Measurements from ENCODE around the gene COX7A1.
"Not testable (repeated sequence)": the region's sequence is repeated elsewhere in the genome, so short reads cannot be mapped to it uniquely, and the experiment has no call there.

The COX7A1 gene

GRCh38 chr19:36141039-36141927, 11.0 kb downstream of the COX7A1 start:
- peak; percentile 83 for DNase-seq

- peak; percentile 38 for DNase-seq
These were observed 11.8 kb downstream of the COX7A1 start for GRCh38 chr19:36140304-36141038.

DNA sequence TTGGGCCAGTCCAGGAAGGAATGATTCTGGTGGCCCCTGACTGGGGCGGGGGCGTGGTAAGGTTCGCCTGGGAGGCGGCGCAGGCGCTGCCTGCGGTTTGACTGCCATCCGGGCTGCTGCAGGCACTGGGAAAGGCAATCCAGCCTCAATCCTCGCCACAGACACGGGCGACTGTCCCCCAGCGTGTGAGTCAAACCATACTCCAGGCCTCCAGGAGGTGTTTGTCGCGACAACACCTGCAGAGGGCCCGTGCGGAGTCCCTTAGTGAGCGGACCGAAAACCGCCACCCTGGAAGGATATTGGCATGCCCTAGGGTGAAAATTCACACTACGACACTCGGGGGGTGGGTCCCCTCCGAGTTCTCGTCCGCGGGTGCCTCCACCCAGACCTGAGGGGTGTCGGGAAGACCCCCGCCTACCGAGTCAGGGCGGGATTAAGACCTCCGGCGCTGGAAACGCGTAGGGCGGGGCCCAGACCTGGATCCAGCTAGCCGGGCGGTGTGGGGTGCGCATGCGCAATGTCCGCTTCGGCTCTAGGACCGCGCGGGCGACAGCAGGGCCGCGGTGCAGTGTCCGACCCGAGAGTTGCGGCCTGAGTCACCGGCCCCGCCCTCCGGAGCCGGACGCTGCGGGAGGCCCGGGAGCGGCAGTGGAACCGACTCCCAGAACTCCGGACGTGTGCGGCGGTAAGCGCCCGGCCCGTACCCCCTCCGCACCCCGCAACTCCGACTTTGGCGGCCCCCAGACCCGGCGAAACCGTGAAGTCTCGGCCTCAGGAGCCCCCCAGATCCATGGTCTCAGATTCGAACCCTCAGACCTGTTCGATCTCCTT, 12.6 kb downstream of the COX7A1 start, which contains the start of gene CAPNS1:
CAPNS1 (plus strand) TSS at position 594 of the 831 bp plus-strand sequence. CDS start 946 bp downstream, outside the sequence.
- peak; percentile 95 for DNase-seq

- DNase-seq, result no peak
These were observed 13.2 kb downstream of the COX7A1 start for GRCh38 chr19:36139120-36139472.

- DNase-seq, result peak; percentile 18
These were observed 15.1 kb downstream of the COX7A1 start for GRCh38 chr19:36136964-36137686.

GRCh38 chr19:36134867-36135266, 17.4 kb downstream of the COX7A1 start:
- not testable (repeated sequence) for DNase-seq

DNA sequence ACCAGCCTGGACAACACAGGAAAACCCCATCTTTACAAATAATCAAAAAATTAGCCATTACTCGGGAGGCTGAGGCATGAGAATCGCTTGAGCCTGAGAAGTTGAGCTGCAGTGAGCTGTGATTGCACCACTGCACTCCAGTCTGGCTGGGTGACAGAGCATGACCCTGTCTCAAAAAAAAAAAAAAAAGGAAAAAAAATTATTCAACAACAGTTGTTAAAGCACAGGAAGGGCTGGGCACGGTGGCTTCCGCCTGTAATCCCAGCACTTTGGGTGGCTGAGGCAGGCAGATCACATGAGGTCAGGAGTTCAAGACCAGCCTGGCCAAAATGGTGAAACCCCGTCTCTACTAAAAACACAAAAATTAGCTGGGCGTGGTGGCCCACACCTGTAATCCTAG, 21.0 kb downstream of the COX7A1 start:
- DNase-seq, result not testable (repeated sequence)

- no peak for DNase-seq
These were observed 23.9 kb downstream of the COX7A1 start for GRCh38 chr19:36128392-36128736.

GRCh38 chr19:36125557-36125956, 26.7 kb downstream of the COX7A1 start:
- DNase-seq, result no peak

- no peak for DNase-seq
These were observed 30.6 kb downstream of the COX7A1 start for GRCh38 chr19:36121486-36122124.

DNA sequence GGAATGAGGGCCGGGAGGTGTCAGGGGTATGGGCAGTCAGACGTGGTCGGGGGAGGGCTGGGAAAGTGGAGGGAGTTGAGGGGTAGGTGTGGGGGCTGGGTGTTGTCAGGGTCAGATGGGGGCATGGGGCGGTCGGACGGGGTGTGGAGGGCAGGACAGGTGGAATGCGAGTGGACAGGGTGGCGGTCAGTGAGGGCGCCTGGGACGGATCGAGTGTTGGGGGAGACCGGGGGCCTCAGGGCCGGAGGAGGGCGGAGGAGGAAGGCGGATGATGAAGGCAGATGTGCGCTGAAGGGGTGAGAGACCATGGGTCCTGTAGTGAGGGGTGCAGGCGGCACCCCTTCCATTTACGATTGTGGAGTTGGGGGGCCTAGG, 31.3 kb downstream of the COX7A1 start:
- no peak for DNase-seq

- DNase-seq, result no peak
These were observed 31.9 kb downstream of the COX7A1 start for GRCh38 chr19:36120092-36120983.

GRCh38 chr19:36116344-36116637, 36.0 kb downstream of the COX7A1 start:
- DNase-seq, result no peak

DNA sequence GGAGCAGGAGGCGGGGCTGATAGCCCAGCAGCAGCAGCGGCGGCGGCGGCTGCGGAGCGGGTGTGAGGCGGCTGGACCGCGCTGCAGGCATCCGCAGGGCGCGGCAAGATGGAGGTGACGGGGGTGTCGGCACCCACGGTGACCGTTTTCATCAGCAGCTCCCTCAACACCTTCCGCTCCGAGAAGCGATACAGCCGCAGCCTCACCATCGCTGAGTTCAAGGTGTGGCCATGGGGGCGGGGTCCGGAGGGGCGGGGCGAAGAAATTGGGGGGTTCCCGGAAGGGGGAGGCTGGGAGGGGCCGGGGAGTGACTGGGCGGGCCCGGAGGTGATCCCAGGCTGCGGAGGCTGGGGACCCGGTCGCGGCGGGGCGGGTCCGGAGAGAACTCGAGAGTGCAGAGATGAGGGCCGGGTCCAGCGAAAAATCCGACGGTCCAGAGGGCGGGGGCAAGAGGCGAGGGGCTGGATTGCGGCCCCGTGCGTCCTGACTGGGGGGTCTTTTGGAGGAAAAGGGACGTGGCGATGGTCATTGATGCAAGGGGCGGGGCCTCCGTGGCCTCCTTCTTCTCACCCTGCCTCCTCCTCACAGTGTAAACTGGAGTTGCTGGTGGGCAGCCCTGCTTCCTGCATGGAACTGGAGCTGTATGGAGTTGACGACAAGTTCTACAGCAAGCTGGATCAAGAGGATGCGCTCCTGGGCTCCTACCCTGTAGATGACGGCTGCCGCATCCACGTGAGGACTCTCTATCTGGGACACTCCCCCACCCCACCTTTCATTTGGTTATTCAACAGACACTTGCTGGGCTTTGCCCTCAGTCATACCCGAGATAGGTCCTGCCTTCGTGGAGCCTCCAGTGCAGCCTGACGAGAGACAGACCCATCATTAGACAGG, 36.5 kb downstream of the COX7A1 start, which contains the start of gene TBCB:
TBCB (plus strand) TSS at position 16 of the 891 bp plus-strand sequence; CDS start at position 109, 93 bp downstream.
- DNase-seq, result peak; percentile 96

DNA sequence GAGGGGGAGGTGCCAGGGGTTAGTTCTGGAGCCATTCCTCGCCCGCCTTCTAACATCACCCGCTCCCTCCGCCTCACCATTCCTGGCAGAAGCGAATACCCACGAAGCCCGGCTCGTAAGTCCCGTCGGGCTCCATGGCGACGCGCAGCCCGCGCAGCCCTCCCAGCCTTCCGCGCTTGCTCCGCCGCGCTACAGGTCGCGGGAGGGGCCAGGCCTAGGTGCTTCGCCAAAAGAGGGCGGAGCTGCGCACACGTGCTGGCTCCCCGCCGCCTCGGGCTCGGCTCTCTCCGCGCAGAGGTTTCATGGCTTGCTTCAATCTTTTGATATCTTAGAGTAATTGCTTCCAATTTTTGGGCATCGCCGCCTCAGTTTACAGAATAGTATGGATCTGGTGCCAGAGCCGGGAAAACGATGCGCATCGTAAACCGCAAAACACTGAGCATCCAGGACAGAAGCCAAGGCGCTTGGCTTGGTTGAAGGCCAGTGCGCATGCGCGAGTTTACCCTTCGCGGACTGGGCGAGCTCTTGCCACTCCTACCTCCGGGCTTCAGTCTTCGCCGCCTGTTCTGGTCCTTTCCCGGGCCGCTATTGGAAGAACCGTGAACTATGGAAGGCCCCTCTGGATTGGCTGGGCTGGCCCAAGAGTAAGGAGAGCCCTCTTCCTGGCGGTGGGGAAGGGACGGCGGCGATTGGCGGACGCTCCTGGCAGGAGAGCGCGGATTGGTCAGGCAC, 37.4 kb downstream of the COX7A1 start, which contains the start of gene POLR2I:
POLR2I (minus strand) TSS at position 155 of the 732 bp plus-strand sequence; CDS start at position 136, 19 bp downstream.
- peak; percentile 99 for DNase-seq

DNA sequence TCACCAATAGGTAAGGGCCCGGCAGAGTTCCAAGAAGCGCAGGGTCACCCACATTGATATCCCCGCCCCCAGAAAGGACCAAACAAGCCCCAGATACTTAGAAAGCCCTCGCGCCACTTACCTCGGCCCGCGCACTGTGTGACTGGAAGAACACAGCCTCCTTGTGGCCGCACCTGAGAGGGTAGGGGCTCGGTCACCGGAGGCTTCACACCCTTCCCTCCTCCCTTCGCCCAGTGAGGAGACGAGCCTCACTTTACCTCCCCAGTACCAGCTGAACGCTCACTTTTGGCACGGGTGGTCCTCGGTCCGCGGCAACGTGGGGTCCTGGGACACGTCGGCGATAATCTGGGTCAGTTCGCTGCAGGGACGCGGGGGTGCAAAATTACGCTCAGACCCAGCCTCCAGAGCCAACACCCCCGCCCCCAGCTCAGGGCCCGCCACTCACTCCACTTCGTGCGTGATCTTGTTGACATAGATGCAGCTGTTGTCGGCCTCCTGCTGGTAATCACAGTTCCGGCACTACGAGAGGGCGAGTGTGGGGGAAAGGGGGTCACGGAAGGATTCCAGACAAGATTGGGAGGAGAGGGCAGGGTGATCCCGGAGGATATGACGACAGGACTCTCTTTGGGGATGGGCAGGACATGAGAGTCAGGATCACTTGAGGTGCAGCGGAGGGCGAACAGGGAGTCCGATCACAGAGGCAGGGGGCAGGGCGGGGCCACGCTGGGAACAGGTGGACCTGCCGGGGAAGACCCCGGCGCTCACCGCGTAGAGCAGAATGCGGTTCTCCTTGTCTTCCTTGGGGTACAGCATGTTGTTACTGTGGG, 38.1 kb downstream of the COX7A1 start:
- DNase-seq, result peak; percentile 16

DNA sequence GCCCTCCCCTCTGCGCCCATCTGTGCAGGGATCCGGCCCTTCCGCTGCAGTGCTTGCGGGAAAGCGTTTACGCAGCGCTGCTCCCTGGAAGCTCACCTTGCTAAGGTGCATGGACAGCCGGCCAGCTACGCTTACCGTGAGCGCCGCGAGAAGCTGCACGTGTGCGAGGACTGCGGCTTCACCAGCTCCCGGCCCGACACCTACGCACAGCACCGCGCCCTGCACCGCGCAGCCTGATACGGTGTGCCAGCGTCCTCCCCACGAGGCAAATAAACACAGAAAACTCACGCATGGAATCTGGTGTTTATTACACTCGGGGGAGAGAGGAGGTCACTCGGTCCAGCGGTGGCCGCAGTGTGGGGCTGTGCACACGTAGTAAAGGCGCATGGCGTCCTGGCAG, 38.8 kb downstream of the COX7A1 start:
- no peak for DNase-seq

GRCh38 chr19:36112678-36113077, 39.6 kb downstream of the COX7A1 start:
- no peak for DNase-seq

Measured in CD4-positive, alpha-beta T cell treated with Interleukin-6 for 4 hours (primary cell).